ENCODE results near the gene SMIM32. TPM values are rescaled to one million over a fixed set of nuclear protein-coding genes. Genes with fewer than 3 reads are reported as not detected.

Gene SMIM32
- total and polyA plus RNA-seq, 2 of the 13 experiments (the other 11 are each of a cell fraction or from before 2014, with no cell fraction given) = 0.15 to 0.20 TPM

DNA sequence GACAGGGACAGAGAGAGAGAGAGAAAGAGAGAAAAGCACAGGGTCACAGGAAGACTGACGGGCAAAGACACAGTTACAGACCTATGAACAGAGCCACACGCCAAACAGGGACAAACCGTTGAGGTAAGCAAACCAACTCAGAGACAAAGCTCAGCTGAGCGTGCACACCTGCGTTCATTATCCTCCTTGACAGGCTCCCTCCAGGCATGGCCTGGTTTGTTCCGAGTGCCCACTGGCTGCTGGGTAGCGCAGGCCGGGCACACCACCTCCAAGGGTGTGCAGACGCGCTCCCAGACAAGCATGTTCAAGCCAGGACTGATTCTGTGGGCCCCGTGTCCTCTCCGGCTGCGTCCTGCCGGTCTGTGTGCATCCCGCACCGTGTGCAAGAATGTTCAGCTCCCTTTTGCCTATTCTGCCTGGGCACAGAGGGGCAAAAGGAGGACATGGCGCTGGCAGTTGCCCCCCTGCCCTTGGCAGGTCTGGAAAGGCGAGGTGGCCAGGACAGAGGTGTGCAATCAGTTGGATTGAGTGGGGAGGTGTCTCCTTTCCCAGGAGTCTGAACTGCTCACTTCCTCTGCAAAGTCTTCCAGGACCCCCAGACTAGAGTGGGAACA lies 467 bp upstream of the SMIM32 start:
- peak overlapping the region; percentile 68 to 74 (median 72) for H3K4me3 ChIP-seq (replicated peaks in 1 of 3; ENCODE audit: insufficient read depth in 1 of 3, low read depth in 2 of 3, low read length in 3 of 3)
- FAIRE-seq (peak; percentile 30), DNase-seq (ENCODE audit: low spot score) (no peak), ATAC-seq (peak; percentile 63)
- BruUV-seq (replicated peaks) = no TSS peak
- peaks cover 0 to 1% of the 10 kb centered on the region in 2 experiments; a peak in 1 of 5 replicates for H3K36me3 ChIP-seq (replicated peaks in 1 of 2; ENCODE audit: control insufficient read depth in 1 of 2, insufficient read depth in 2 of 2, low read length in 2 of 2)
- H2AFZ ChIP-seq (ENCODE audit: low read length) = no peak overlapping the region
- CTCF ChIA-PET (ENCODE audit: low intra/inter-chr PET ratio, low total read pairs) = no interaction called here
- POLR2A ChIA-PET = interaction anchor here (0.6 kb wide), 1 partner anchor 70 kb away, joined by 3 read pairs; no protein-coding TSS in a partner anchor
- in situ Hi-C loops (cut with HindIII; ENCODE audit: extremely low pct_ligation_motif_present, low pct_unique_long_range_greater_than_20kb) = no loop called here
- H3K9me3 ChIP-seq (ENCODE audit: low read length) = no peaks in the 10 kb centered on the region
- no peaks in the 10 kb centered on the region for H3K79me2 ChIP-seq (ENCODE audit: insufficient read depth, low read length)
- H3K4me2 ChIP-seq (ENCODE audit: low read depth, low read length) = peak overlapping the region; percentile 90
- peaks cover 30% of the 10 kb centered on the region for H3K4me1 ChIP-seq (ENCODE audit: insufficient read depth, low read length)
- H3K9ac ChIP-seq (ENCODE audit: insufficient read depth, low read depth, low read length) = peak overlapping the region; percentile 20; the same call in 1 of the 2 replicates
- intact Hi-C loops (cut with micrococcal nuclease; ENCODE audit: unreplicated experiment) = no loop called here
- H3K27ac ChIP-seq (ENCODE audit: extremely low read length, insufficient read depth, low read length) = no peak overlapping the region
- WGBS (ENCODE audit: low lambda C conversion rate) = 35% methylated on average over 7 of the region's 18 CpGs
- no peaks in the 10 kb centered on the region for H4K20me1 ChIP-seq (ENCODE audit: insufficient read depth, low read length)
- peaks cover 0 to 20% of the 10 kb centered on the region in 2 experiments; a peak in 3 of 5 replicates for H3K27me3 ChIP-seq (ENCODE audit: control insufficient read depth in 1 of 2, insufficient read depth in 2 of 2, low read length in 2 of 2)
- TF ChIP-seq PRPF4 (IDR thresholded peaks at IDR 0.05; ENCODE audit: low read depth, low read length, poor library complexity, severe bottlenecking) (no peak), KLF16 (CRISPR knock-in tag; IDR thresholded peaks at IDR 0.05) (no peak), ZNF878 (CRISPR knock-in tag; IDR thresholded peaks at IDR 0.05) (no peak), PATZ1 (CRISPR knock-in tag; IDR thresholded peaks at IDR 0.05) (0 out of 2 replicates have a peak, but pooled peaks have one; percentile 3), HMGA1 (CRISPR knock-in tag; conservative IDR thresholded peaks at IDR 0.05) (no peak), SOX13 (IDR thresholded peaks at IDR 0.05) (no peak), SOX13 (CRISPR knock-in tag; conservative IDR thresholded peaks at IDR 0.05 in 1 of 2, IDR thresholded peaks at IDR 0.05 in 1 of 2) (no peak), FOXA1 (IDR thresholded peaks at IDR 0.05) (no peak), FOXA1 (CRISPR knock-in tag; IDR thresholded peaks at IDR 0.05) (no peak), CREB1 (IDR thresholded peaks at IDR 0.05) (no peak), CREB1 (CRISPR knock-in tag; IDR thresholded peaks at IDR 0.05) (no peak), USF2 (IDR thresholded peaks at IDR 0.05; ENCODE audit: low read depth, low read length) (no peak), USF2 (CRISPR knock-in tag; IDR thresholded peaks at IDR 0.05; ENCODE audit: borderline replicate concordance) (no peak), ATAD3A (CRISPR knock-in tag; IDR thresholded peaks at IDR 0.05) (no peak), KDM4B (CRISPR knock-in tag; IDR thresholded peaks at IDR 0.05) (no peak), ZNF253 (CRISPR knock-in tag; IDR thresholded peaks at IDR 0.05; ENCODE audit: borderline replicate concordance) (no peak), ZBTB21 (CRISPR knock-in tag; IDR thresholded peaks at IDR 0.05) (no peak), MEIS2 (CRISPR knock-in tag; IDR thresholded peaks at IDR 0.05) (0 out of 2 replicates have a peak, but pooled peaks have one; percentile 5), TRIM24 (CRISPR knock-in tag; IDR thresholded peaks at IDR 0.05) (no peak), ZNF660 (CRISPR knock-in tag; IDR thresholded peaks at IDR 0.05; ENCODE audit: borderline replicate concordance, low read depth) (no peak), SAP130 (CRISPR knock-in tag; IDR thresholded peaks at IDR 0.05; ENCODE audit: low read depth) (peak; percentile 17; the same call in 1 of the 2 replicates), MTA1 (CRISPR knock-in tag; IDR thresholded peaks at IDR 0.05; ENCODE audit: borderline replicate concordance) (no peak), ZNF570 (CRISPR knock-in tag; IDR thresholded peaks at IDR 0.05; ENCODE audit: borderline replicate concordance) (no peak), NCOA1 (CRISPR knock-in tag; IDR thresholded peaks at IDR 0.05) (0 out of 2 replicates have a peak, but pooled peaks have one; percentile 27)
